Caco-2 (cell line): ENCODE measurements around the gene KRTAP7-1. TPM values are rescaled to one million over a fixed set of nuclear protein-coding genes. Genes with fewer than 3 reads are reported as not detected.

Source experiments
- BruUV-seq: library from RNA; stranded (reverse); fragments of 400-500 nt; replicated peaks from 2 replicates; lab custom pipeline; 2021; lab: Mats Ljungman, UMichigan
- CTCF ChIA-PET: fragments of 300-600 bp; sonication (Branson Sonifier 250); formaldehyde crosslinking; loops from one replicate; lab custom pipeline; 2022; ENCODE audit warnings: antibody characterized with exemption; lab: Charles Lee
- POLR2A ChIA-PET: fragments of 300-600 bp; sonication (Branson Sonifier 250); formaldehyde crosslinking; loops from one replicate; lab custom pipeline; 2022; ENCODE audit warnings: antibody characterized with exemption; lab: Charles Lee
- DNase-seq, 2 experiments: peaks; one replicate each; pipeline versions ENCODE4 v3.0.0 to v3.0.0-alpha.2; 2020 to 2022
- H3K27me3 ChIP-seq: replicated peaks from 2 replicates; pipeline ENCODE4 v1.6.0; 2011; ENCODE audit warnings: low read length; ENCODE audit not compliant: control insufficient read depth, insufficient read depth
- H3K36me3 ChIP-seq: 2 replicates; pipeline ENCODE4 v1.5.1; 2011; ENCODE audit warnings: low read length; ENCODE audit not compliant: control insufficient read depth, insufficient read depth
- H3K4me1 ChIP-seq: fragments of 250-450 bp; sonication (Bioruptor Pico); 2 replicates; pipeline ENCODE4 v1.5.1; 2020; ENCODE audit warnings: mild to moderate bottlenecking
- H3K4me3 ChIP-seq: 2 replicates; pipeline ENCODE4 v1.5.1; 2011; ENCODE audit warnings: low read depth, mild to moderate bottlenecking, control low read depth, low read length
- H3K9me3 ChIP-seq: fragments of 250-450 bp; sonication (Bioruptor Pico); 2 replicates; pipeline ENCODE4 v1.5.1; 2020; ENCODE audit warnings: mild to moderate bottlenecking, moderate library complexity
- H3K27ac Mint-ChIP-seq: one replicate; pipeline ENCODE4 v1.8.0; 2022; ENCODE audit warnings: mixed read lengths; ENCODE audit not compliant: unreplicated experiment
- H3K27me3 Mint-ChIP-seq: one replicate; pipeline ENCODE4 v1.8.0; 2022; ENCODE audit warnings: mixed read lengths; ENCODE audit not compliant: insufficient read depth, unreplicated experiment
- H3K36me3 Mint-ChIP-seq: one replicate; pipeline ENCODE4 v1.8.0; 2022; ENCODE audit warnings: mild to moderate bottlenecking, mixed read lengths; ENCODE audit not compliant: insufficient read depth, unreplicated experiment
- H3K4me1 Mint-ChIP-seq: one replicate; pipeline ENCODE4 v1.8.0; 2022; ENCODE audit warnings: low read depth, mixed read lengths; ENCODE audit not compliant: unreplicated experiment
- H3K4me3 Mint-ChIP-seq: one replicate; pipeline ENCODE4 v1.8.0; 2022; ENCODE audit warnings: mild to moderate bottlenecking, moderate library complexity, mixed read lengths; ENCODE audit not compliant: unreplicated experiment
- H3K9me3 Mint-ChIP-seq: one replicate; pipeline ENCODE4 v1.8.0; 2022; ENCODE audit warnings: mixed read lengths; ENCODE audit not compliant: unreplicated experiment
- CTCF ChIP-seq, 2 experiments: fragments of 200-600 bp in 1 of 2; IDR thresholded peaks; 1 replicate in 1 of 2; 2 replicates in 1 of 2; pipeline versions ENCODE4 v1.5.1 to v1.8.0; 2011 to 2022; ENCODE audit warnings: antibody characterized with exemption in 1 of 2, control low read depth in 1 of 2, inconsistent platforms in 1 of 2, low read depth in 1 of 2, low read length in 1 of 2, mild to moderate bottlenecking in 1 of 2, moderate library complexity in 1 of 2; ENCODE audit not compliant: insufficient read depth in 1 of 2, severe bottlenecking in 1 of 2, unreplicated experiment in 1 of 2
- intact Hi-C: fragments of 100-400 bp; cut with micrococcal nuclease; formaldehyde crosslinking; loops from one replicate; pipeline ENCODE4 v1.10.0; 2022; ENCODE audit not compliant: unreplicated experiment
- total RNA-seq: library from RNA; stranded (reverse); gene quantifications from 2 replicates; pipeline ENCODE4 v1.2.3, GENCODE V29; 2022

KRTAP7-1 gene
- total RNA-seq, 1 experiment from 2014 or later: not detected

DNA sequence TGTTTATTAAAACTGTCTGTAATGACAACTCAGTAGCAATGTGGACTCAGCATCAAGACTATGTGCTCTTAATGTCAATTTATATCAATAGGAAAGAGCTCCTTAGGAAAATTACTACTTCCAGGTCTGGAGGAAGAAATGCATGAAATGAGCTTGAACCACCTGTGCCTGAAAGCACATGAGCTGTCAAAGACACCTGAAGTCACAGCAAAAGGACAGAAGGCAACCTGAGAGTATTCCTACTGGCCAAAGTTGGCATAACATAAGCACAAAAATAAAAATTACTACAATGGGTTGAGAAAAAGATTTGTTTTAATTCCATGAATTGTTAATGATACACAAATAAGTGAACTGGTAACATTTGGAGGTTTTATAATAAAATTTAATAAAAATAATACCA is 13.4 kb upstream of the KRTAP7-1 start:
- Mint-ChIP-seq H3K27me3 (peaks cover 10% of the 10 kb centered on the region), H3K27ac (no peak overlapping the region), H3K4me1 (no peaks in the 10 kb centered on the region), H3K36me3 (no peaks in the 10 kb centered on the region), H3K4me3 (no peak overlapping the region), H3K9me3 (no peaks in the 10 kb centered on the region)
- no peak for DNase-seq
- ChIA-PET CTCF (no interaction called here), POLR2A (no interaction called here)
- Histone ChIP-seq H3K36me3 (no peaks in the 10 kb centered on the region), H3K4me3 (no peak overlapping the region), H3K9me3 (no peaks in the 10 kb centered on the region), H3K4me1 (no peaks in the 10 kb centered on the region), H3K27me3 (no peaks in the 10 kb centered on the region)
- no TSS peak for BruUV-seq
- TF ChIP-seq CTCF (IDR thresholded peaks at IDR 0.05; ENCODE audit: insufficient read depth in 1 of 2, low read depth in 1 of 2, low read length in 1 of 2, severe bottlenecking in 1 of 2, unreplicated experiment in 1 of 2): no peak
- intact Hi-C loops: no loop called here

GRCh38 chr21:30839304-30839703 is 9.7 kb upstream of the KRTAP7-1 start:
- H3K27me3 Mint-ChIP-seq: peaks cover 2% of the 10 kb centered on the region
- intact Hi-C loops: loop anchor here (1.0 to 5.0 kb wide), 2 partner anchors 47 to 247 kb away; no protein-coding TSS in a partner anchor
- no TSS peak for BruUV-seq

DNA sequence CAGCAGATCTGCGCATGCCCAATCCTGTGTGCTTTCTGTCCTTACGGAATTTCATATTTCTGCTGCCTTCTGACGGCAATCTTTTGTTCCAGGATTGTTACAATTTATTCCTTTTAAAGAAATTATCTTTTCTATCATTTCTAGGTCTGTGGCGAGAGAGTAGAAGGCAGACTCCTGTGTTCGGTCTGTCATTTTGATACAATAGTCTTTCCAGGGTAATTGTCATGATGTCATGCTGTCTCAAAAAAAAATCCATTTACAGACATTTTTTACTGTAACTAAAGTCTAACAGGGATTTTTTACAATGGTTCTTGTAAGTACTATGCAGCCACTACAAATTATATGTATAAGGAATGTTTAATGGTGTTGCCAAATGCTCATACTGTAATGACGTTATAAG is 9.0 kb upstream of the KRTAP7-1 start:
- no peak for DNase-seq
- POLR2A ChIA-PET: no interaction called here
- no peak overlapping the region for H3K4me3 Mint-ChIP-seq
- CTCF ChIA-PET: no interaction called here
- Histone ChIP-seq H3K4me3 (no peak overlapping the region), H3K4me1 (no peaks in the 10 kb centered on the region), H3K36me3 (no peaks in the 10 kb centered on the region), H3K27me3 (no peaks in the 10 kb centered on the region), H3K9me3 (no peaks in the 10 kb centered on the region)
- TF ChIP-seq CTCF (IDR thresholded peaks at IDR 0.05; ENCODE audit: insufficient read depth in 1 of 2, low read depth in 1 of 2, low read length in 1 of 2, severe bottlenecking in 1 of 2, unreplicated experiment in 1 of 2): no peak
- no peaks in the 10 kb centered on the region for H3K36me3 Mint-ChIP-seq
- H3K9me3 Mint-ChIP-seq: no peaks in the 10 kb centered on the region
- BruUV-seq: no TSS peak
- intact Hi-C loops: loop anchor here (5.0 kb wide), 1 partner anchor 46 kb away; no protein-coding TSS in a partner anchor
- H3K27me3 Mint-ChIP-seq: peaks cover 2% of the 10 kb centered on the region
- H3K4me1 Mint-ChIP-seq: no peaks in the 10 kb centered on the region
- no peak overlapping the region for H3K27ac Mint-ChIP-seq

More at GRCh38 chr21:30839304-30839703, 9.7 kb upstream of the KRTAP7-1 start:
- Mint-ChIP-seq H3K4me3 (no peak overlapping the region), H3K4me1 (no peaks in the 10 kb centered on the region), H3K9me3 (no peaks in the 10 kb centered on the region), H3K27ac (no peak overlapping the region), H3K36me3 (no peaks in the 10 kb centered on the region)
- H3K27me3 ChIP-seq: no peaks in the 10 kb centered on the region
- H3K9me3 ChIP-seq: no peaks in the 10 kb centered on the region
- CTCF ChIA-PET: no interaction called here
- POLR2A ChIA-PET: no interaction called here
- TF ChIP-seq CTCF (IDR thresholded peaks at IDR 0.05; ENCODE audit: insufficient read depth in 1 of 2, low read depth in 1 of 2, low read length in 1 of 2, severe bottlenecking in 1 of 2, unreplicated experiment in 1 of 2): peak; percentile 66 to 68
- H3K36me3 ChIP-seq: no peaks in the 10 kb centered on the region
- DNase-seq: peak; percentile 54 to 60
- no peak overlapping the region for H3K4me3 ChIP-seq
- H3K4me1 ChIP-seq: no peaks in the 10 kb centered on the region
